Measurements from ENCODE around the gene ETV3L.

Gene ETV3L

DNA sequence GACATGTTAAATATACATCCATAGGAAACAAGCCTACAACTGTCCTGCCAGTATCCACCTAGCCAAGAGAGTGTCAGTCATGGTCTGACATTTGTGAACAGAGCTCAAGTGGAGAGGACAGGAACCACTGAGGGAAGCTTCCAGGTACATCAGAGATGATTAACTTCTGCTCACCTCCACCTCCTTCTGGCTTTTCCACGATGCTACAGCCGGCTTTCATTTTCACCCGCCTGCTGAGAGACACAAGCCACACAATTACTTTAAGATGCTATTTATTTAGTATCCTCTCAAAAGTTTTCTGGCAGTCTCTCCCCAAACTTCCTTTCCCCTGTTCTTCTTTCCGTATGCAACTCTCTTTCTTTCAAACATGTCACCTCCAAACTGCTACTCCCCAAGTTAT, 36.5 kb upstream of the ETV3L start:
- no peak for TF ChIP-seq POLR2AphosphoS5 (IDR thresholded peaks at IDR 0.05; ENCODE audit: low read depth, low read length)

DNA sequence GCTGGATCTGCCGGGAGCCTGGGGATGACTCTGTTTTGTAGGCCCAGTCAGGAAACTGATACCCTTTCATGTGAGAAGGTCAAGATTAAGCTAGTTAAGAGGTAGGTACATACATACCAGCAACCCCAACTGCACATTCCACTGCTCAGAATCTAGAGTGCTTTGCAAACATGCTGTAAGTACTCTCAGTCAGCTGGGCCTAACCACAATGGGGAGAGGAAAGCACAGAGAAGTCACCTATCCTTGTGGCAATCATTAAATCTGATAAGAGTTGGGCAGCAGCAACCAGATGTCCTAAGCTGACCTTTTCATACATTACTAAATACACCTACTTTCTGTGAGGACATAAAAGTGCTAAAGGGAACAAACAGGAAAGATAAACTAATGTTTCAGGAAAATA, 36.0 kb upstream of the ETV3L start:
- no peak for TF ChIP-seq FOXP2 (optimal IDR thresholded peaks at IDR 0.05; ENCODE audit: borderline replicate concordance, extremely low read depth, extremely low read length, insufficient read depth)
- TF ChIP-seq, protein P1, sequence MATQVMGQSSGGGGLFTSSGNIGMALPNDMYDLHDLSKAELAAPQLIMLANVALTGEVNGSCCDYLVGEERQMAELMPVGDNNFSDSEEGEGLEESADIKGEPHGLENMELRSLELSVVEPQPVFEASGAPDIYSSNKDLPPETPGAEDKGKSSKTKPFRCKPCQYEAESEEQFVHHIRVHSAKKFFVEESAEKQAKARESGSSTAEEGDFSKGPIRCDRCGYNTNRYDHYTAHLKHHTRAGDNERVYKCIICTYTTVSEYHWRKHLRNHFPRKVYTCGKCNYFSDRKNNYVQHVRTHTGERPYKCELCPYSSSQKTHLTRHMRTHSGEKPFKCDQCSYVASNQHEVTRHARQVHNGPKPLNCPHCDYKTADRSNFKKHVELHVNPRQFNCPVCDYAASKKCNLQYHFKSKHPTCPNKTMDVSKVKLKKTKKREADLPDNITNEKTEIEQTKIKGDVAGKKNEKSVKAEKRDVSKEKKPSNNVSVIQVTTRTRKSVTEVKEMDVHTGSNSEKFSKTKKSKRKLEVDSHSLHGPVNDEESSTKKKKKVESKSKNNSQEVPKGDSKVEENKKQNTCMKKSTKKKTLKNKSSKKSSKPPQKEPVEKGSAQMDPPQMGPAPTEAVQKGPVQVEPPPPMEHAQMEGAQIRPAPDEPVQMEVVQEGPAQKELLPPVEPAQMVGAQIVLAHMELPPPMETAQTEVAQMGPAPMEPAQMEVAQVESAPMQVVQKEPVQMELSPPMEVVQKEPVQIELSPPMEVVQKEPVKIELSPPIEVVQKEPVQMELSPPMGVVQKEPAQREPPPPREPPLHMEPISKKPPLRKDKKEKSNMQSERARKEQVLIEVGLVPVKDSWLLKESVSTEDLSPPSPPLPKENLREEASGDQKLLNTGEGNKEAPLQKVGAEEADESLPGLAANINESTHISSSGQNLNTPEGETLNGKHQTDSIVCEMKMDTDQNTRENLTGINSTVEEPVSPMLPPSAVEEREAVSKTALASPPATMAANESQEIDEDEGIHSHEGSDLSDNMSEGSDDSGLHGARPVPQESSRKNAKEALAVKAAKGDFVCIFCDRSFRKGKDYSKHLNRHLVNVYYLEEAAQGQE (IDR thresholded peaks at IDR 0.05; ENCODE audit: insufficient read depth in 1 of 2, low read depth in 2 of 2, low read length in 2 of 2): no peak
- TF ChIP-seq TAF1 (IDR thresholded peaks at IDR 0.05; ENCODE audit: borderline replicate concordance, insufficient read depth, low read length): no peak
- TF ChIP-seq POLR2AphosphoS5 (IDR thresholded peaks at IDR 0.05; ENCODE audit: low read depth, low read length): no peak
- TF ChIP-seq SIN3A (IDR thresholded peaks at IDR 0.05; ENCODE audit: borderline replicate concordance, insufficient read depth, low read length): no peak

DNA sequence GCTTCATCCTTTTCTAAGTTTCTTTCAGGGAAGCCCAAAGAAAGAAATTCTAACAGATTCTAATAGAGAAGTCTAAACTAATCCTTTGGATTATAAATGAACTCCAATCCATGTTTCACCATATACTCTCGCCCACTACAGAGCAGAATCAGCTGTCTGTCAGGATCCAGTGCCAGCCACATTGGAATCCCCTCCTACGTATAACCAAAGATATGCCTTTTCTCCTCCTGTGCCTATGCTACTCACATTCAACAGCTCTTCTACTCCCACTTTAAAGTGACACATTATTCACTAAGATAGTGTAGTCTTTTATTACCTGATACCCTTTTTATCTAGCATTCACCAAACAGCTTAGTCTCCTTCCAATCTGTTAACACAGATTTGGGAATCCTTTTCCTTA, 35.5 kb upstream of the ETV3L start:
- TF ChIP-seq POLR2AphosphoS5 (IDR thresholded peaks at IDR 0.05; ENCODE audit: low read depth, low read length): no peak
- TF ChIP-seq TAF1 (IDR thresholded peaks at IDR 0.05; ENCODE audit: borderline replicate concordance, insufficient read depth, low read length): no peak
- TF ChIP-seq, protein P1 (IDR thresholded peaks at IDR 0.05; ENCODE audit: insufficient read depth in 1 of 2, low read depth in 2 of 2, low read length in 2 of 2): no peak
- no peak for TF ChIP-seq SIN3A (IDR thresholded peaks at IDR 0.05; ENCODE audit: borderline replicate concordance, insufficient read depth, low read length)
- no peak for TF ChIP-seq FOXP2 (optimal IDR thresholded peaks at IDR 0.05; ENCODE audit: borderline replicate concordance, extremely low read depth, extremely low read length, insufficient read depth)

DNA sequence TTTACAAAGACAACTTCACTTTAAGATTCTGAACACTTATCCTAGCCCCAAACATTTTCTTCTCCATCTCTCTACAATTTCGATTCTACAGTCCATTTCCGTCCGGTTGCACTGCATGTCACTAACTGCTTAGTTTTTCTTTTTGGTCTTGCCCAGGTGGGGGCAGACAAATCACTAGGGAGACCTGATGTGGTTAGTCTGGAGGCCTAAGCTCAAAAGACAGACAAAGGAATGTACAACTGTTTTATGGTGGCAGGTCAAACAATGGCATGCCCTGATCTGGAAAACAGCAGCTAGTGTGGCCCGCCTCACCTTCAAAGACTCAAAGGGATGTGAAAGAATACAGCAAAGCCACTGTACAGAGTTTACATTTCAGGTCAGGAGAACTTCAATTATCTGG, 34.8 kb upstream of the ETV3L start:
- no peak for TF ChIP-seq TAF1 (IDR thresholded peaks at IDR 0.05; ENCODE audit: borderline replicate concordance, insufficient read depth, low read length)
- no peak for TF ChIP-seq POLR2AphosphoS5 (IDR thresholded peaks at IDR 0.05; ENCODE audit: low read depth, low read length)
- no peak for TF ChIP-seq FOXP2 (optimal IDR thresholded peaks at IDR 0.05; ENCODE audit: borderline replicate concordance, extremely low read depth, extremely low read length, insufficient read depth)

DNA sequence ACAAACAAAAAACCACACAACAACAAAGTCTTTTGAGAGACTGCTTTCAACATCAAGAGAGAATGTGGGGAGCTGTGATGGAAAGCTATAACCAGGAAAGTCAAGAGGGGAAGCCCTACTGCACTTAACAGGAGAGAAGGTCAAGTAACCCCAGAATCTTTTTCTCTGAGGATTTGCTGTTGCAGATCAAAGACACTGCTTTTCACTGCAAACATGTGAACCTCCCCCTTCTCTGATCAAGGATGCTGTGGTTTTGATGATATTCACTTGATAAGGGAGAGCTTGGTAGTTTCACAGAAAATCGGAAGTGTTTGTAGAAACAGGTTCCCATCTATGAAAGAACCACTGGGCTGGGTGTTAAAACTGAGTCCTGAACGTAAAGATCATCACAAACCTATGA, 33.8 kb upstream of the ETV3L start:
- TF ChIP-seq SIN3A (IDR thresholded peaks at IDR 0.05; ENCODE audit: borderline replicate concordance, insufficient read depth, low read length): no peak
- no peak for TF ChIP-seq POLR2AphosphoS5 (IDR thresholded peaks at IDR 0.05; ENCODE audit: low read depth, low read length)
- no peak for TF ChIP-seq FOXP2 (optimal IDR thresholded peaks at IDR 0.05; ENCODE audit: borderline replicate concordance, extremely low read depth, extremely low read length, insufficient read depth)

DNA sequence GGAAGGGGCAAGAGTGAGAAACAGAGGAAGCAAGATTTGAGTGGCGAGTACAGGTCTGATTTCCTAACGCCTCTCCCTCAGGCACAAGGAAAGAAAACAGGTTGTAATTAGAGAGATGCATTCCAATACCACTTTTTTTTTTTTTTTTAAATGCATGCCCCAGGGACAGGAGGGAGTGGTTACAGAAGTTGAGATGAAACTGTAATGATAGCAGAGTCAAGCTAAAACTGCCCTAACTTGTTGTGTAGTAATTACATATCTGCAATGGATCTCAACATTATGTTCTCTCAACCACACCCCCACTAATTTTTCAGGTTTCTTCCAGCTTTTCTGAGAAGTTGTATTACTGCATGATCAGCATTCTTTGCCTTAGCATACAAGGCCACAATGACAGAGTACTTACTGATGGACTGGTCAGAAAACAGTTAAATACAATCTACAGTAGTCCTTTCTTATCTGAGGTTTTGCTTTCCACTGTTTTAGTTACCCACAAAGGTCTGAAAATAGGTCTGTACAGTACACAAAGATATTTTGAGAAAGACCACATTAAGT, 33.1 kb upstream of the ETV3L start:
- TF ChIP-seq FOXP2 (optimal IDR thresholded peaks at IDR 0.05; ENCODE audit: borderline replicate concordance, extremely low read depth, extremely low read length, insufficient read depth) (no peak), POLR2AphosphoS5 (IDR thresholded peaks at IDR 0.05; ENCODE audit: low read depth, low read length) (no peak), TAF1 (IDR thresholded peaks at IDR 0.05; ENCODE audit: borderline replicate concordance, insufficient read depth, low read length) (no peak), SIN3A (IDR thresholded peaks at IDR 0.05; ENCODE audit: borderline replicate concordance, insufficient read depth, low read length) (no peak)
- TF ChIP-seq, protein P1 (IDR thresholded peaks at IDR 0.05; ENCODE audit: insufficient read depth in 1 of 2, low read depth in 2 of 2, low read length in 2 of 2): no peak

DNA sequence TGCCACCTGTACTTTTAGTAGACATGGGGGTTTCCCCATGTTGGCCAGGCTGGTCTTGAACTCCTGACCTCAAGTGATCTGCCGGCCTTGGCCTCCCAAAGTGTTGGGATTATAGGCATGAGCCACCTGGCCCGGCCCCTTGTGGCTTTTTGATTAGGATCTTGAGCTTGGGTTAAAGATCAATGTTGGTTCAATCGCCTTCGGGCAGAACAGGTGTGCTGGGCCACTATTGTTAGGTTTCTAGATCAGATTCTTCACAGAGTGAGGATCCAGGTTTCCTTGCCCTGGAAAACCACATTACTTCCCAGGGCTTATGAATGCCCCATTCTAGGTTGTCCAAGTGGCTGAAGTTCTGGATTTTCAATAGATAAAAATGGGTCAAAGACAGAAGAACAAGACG, 32.5 kb upstream of the ETV3L start:
- TF ChIP-seq FOXP2 (optimal IDR thresholded peaks at IDR 0.05; ENCODE audit: borderline replicate concordance, extremely low read depth, extremely low read length, insufficient read depth) (no peak), SIN3A (IDR thresholded peaks at IDR 0.05; ENCODE audit: borderline replicate concordance, insufficient read depth, low read length) (no peak), POLR2AphosphoS5 (IDR thresholded peaks at IDR 0.05; ENCODE audit: low read depth, low read length) (no peak), TAF1 (IDR thresholded peaks at IDR 0.05; ENCODE audit: borderline replicate concordance, insufficient read depth, low read length) (no peak)
- TF ChIP-seq, protein P1 (IDR thresholded peaks at IDR 0.05; ENCODE audit: insufficient read depth in 1 of 2, low read depth in 2 of 2, low read length in 2 of 2): no peak

All from PFSK-1 (cell line).